Ovary (tissue), 9 donors: ENCODE measurements around the gene FCHSD1. TPM values are rescaled to one million over a fixed set of nuclear protein-coding genes. Genes with fewer than 3 reads are reported as not detected.
A peak's percentile ranks its signal among the peaks of the same experiment; 100 is the strongest.

Experiments
- DNase-seq, 5 donors: peaks; one replicate each; pipeline ENCODE4 v3.0.0-alpha.2; 2019 to 2020
- H3K27ac ChIP-seq, 2 donors: fragments of 200-600 bp; one replicate each; pipeline versions ENCODE4 v1.5.1 to v1.8.0; 2019 to 2022
- H3K27me3 ChIP-seq: fragments of 200-600 bp; one replicate; pipeline ENCODE4 v1.8.0; 2022
- H3K36me3 ChIP-seq: fragments of 200-600 bp; sonication (generic); one replicate; pipeline ENCODE4 v1.5.1; 2019
- H3K4me1 ChIP-seq: one replicate; pipeline ENCODE4 v1.8.1; 2013; ENCODE audit warnings: mild to moderate bottlenecking, moderate library complexity; ENCODE audit not compliant: insufficient read depth
- H3K4me3 ChIP-seq: fragments of 200-600 bp; sonication (generic); one replicate; pipeline ENCODE4 v1.5.1; 2017
- H3K9me3 ChIP-seq, 2 donors: fragments of 200-600 bp in 1 of 2; sonication (generic) in 1 of 2; one replicate each; pipeline versions ENCODE4 v1.5.1 to v1.8.1; 2013 to 2019; ENCODE audit warnings: mild to moderate bottlenecking in 1 of 2, moderate library complexity in 1 of 2
- EP300 ChIP-seq: sonication (generic); formaldehyde crosslinking; IDR thresholded peaks from one replicate; pipeline ENCODE4 v1.6.1; 2017; ENCODE audit warnings: antibody characterized with exemption
- POLR2A ChIP-seq: fragments of 450-650 bp; IDR thresholded peaks from one replicate; pipeline ENCODE4 v1.6.1; 2017; ENCODE audit warnings: antibody characterized with exemption, mild to moderate bottlenecking, moderate library complexity
- WGBS, 3 donors: extraction: QIAGEN DNeasy Blood & Tissue Kit in 1 of 3; methylation state at CpG; one replicate each; pipeline versions ENCODE4 v1.1.5 to v1.1.7; 2013 to 2017; 5-methylcytosine and 5-hydroxymethylcytosine counted together
- intact Hi-C, 4 donors: fragments of 100-400 bp; cut with DNase I; formaldehyde crosslinking; loops; one replicate each; pipeline versions ENCODE4 v1.11.0 to v1.15.1; 2022 to 2023
- polyA plus RNA-seq, 2 donors: library from polyadenylated mRNA; stranded (reverse); fragments of 200-250 nt in 1 of 2; fragments of 350-450 nt in 1 of 2; fragmentation: Illumina TruSeq in 1 of 2; extraction: RNeasy Lipid Tissue Mini Kit (QIAGEN cat#74804) in 1 of 2; gene quantifications; one replicate each; pipeline ENCODE4 v1.2.3, GENCODE V29; 2013 to 2014
- total RNA-seq, 7 donors: library from RNA; depleted of rRNA in 2 of 7; stranded (reverse); fragments of >200 nt in 2 of 7; fragmentation: NEBNext Ultra II Directional in 3 of 7; extraction: Animal tissue kit (Norgen Biotek cat#: 25700) in 3 of 7; gene quantifications; one replicate each; pipeline versions ENCODE4 v1.1.0 to v1.2.4, GENCODE V29; 2016 to 2023
- TF ChIP-seq, protein P1 (sequence below), 3 donors: fragments of 450-650 bp in 2 of 3; fragments of 200-600 bp in 1 of 3; IDR thresholded peaks; one replicate each; pipeline versions ENCODE4 v1.5.1 to v1.8.0; 2016 to 2022; ENCODE audit warnings: antibody characterized with exemption in 3 of 3, mild to moderate bottlenecking in 1 of 3
- donor health status: DM: no; HTN: no; CAD: no; lungs with moderate emphysema.
- donor health status: DM: no; HTN: no; CAD: no.
- donor health status: Bipolar disorder and iron deficiency.
- donor health status: DM: yes; HTN: yes; CAD: no.
- donor health status: DM: no; HTN: no; CAD: no.
- donor health status: DM: yes; HTN: yes; CAD: no.

The FCHSD1 gene
- total and polyA plus RNA-seq, 9 donors = 10.4 to 35.2 (median 23.9) TPM

DNA sequence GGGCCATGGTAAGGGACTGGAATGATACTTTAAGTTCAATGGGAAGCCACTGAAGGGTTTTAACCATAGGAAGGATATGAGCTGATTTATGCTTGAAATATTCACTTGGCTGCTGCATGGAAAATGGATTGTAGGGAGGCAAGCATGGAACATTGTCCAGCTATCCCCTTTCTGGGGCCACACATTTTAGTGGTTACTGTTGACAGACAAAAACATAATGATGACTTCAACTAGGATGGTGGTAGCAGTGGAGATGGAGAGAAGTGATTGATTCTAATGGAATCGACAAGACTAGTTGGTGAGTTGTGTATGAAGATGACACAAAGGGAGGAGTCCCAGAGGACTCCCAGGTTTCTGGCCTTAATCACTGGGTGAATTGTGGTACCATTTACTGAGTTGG, 6.2 kb upstream of the FCHSD1 start:
- Histone ChIP-seq H3K4me1 (no peaks in the 10 kb centered on the region), H3K9me3 (no peaks in the 10 kb centered on the region), H3K36me3 (no peaks in the 10 kb centered on the region), H3K4me3 (no peak overlapping the region), H3K27ac (no peak overlapping the region), H3K27me3 (no peaks in the 10 kb centered on the region)
- TF ChIP-seq, protein P1, sequence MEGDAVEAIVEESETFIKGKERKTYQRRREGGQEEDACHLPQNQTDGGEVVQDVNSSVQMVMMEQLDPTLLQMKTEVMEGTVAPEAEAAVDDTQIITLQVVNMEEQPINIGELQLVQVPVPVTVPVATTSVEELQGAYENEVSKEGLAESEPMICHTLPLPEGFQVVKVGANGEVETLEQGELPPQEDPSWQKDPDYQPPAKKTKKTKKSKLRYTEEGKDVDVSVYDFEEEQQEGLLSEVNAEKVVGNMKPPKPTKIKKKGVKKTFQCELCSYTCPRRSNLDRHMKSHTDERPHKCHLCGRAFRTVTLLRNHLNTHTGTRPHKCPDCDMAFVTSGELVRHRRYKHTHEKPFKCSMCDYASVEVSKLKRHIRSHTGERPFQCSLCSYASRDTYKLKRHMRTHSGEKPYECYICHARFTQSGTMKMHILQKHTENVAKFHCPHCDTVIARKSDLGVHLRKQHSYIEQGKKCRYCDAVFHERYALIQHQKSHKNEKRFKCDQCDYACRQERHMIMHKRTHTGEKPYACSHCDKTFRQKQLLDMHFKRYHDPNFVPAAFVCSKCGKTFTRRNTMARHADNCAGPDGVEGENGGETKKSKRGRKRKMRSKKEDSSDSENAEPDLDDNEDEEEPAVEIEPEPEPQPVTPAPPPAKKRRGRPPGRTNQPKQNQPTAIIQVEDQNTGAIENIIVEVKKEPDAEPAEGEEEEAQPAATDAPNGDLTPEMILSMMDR (IDR thresholded peaks at IDR 0.05) = no peak
- TF ChIP-seq POLR2A (no peak), EP300 (no peak)
- intact Hi-C loops = no loop called here
- 96 to 100% (median 100%) methylated on average over 1 of the region's 1 CpG for WGBS, 3 donors
- no peak for DNase-seq

DNA sequence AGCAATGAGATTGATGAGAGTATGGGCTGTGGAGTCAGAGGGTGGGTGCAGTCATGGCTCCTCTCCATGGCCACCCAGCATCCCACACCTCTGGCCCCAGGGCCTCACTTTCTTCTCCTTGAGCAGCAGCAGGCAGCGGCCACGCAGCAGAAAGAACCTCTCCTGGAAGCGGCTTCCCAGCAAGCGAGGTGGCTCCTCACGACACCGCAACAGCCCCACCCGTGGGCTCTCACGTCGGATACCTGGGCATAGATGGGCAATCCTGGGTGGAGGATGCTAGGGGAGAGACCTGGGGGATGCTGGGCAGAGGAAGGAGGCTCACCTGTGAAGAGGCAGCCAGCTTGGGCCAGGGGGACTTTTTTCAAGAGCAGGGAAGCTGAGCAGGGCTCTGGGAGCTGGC, 5.2 kb upstream of the FCHSD1 start:
- intact Hi-C loops = no loop called here
- Histone ChIP-seq H3K9me3 (no peaks in the 10 kb centered on the region), H3K27me3 (no peaks in the 10 kb centered on the region), H3K4me1 (peaks cover 3% of the 10 kb centered on the region), H3K27ac (no peak overlapping the region), H3K36me3 (no peaks in the 10 kb centered on the region), H3K4me3 (no peak overlapping the region)
- no peak for DNase-seq
- WGBS, 3 donors = 83 to 96% (median 93%) methylated on average over 9 of the region's 9 CpGs
- TF ChIP-seq POLR2A (no peak), EP300 (no peak)
- TF ChIP-seq, protein P1 (IDR thresholded peaks at IDR 0.05) = no peak

DNA sequence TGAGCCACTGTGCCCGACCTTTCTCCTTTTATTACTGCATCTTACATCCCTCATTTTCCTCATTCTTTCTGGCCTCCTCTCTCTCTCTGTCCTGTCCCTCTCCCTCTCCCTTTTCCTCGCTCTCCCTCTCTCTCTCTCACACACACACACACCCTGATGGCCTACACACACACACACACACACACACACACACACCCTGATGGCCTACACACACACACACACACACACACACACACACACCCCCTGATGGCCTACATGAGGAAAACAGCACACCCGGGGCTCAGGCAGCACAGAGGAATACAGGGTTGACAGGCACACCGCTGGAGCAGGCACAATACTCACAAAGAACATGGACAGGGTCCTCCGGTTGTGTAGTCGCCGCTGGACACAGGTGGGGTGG, 3.8 kb upstream of the FCHSD1 start:
- Histone ChIP-seq H3K27ac (no peak overlapping the region), H3K27me3 (no peaks in the 10 kb centered on the region), H3K9me3 (no peaks in the 10 kb centered on the region), H3K36me3 (no peaks in the 10 kb centered on the region), H3K4me3 (no peak overlapping the region), H3K4me1 (peaks cover 5% of the 10 kb centered on the region)
- 80 to 88% (median 87%) methylated on average over 7 of the region's 7 CpGs for WGBS, 3 donors
- intact Hi-C loops = no loop called here
- TF ChIP-seq POLR2A (no peak), EP300 (no peak)
- TF ChIP-seq, protein P1 (IDR thresholded peaks at IDR 0.05) = no peak
- no peak for DNase-seq

DNA sequence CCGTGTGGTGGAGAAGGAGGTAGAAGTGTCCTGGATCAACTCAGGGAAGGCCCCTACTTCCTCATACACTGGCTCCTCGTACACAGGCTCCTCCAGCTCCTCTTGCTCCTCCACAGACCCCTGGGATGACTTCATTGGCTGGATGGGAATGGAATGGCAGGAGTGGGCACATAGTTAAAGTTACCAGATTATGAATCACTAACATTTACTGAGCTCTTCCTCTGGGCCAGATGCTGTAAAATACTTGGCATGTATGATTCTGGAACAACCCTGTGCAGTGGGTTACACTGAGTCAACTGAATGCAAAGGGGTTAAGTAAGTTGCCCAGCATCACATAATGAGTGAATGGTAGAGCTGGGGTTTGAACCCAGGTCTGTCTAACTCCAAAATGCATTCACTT, 3.1 kb upstream of the FCHSD1 start:
- Histone ChIP-seq H3K27ac (no peak overlapping the region), H3K4me1 (peaks cover 5% of the 10 kb centered on the region), H3K4me3 (no peak overlapping the region), H3K27me3 (no peaks in the 10 kb centered on the region), H3K9me3 (no peaks in the 10 kb centered on the region), H3K36me3 (no peaks in the 10 kb centered on the region)
- DNase-seq = no peak
- 70 to 78% (median 72%) methylated on average over 2 of the region's 2 CpGs for WGBS, 3 donors
- TF ChIP-seq POLR2A = no peak
- TF ChIP-seq EP300 = no peak
- TF ChIP-seq, protein P1 (IDR thresholded peaks at IDR 0.05) = no peak
- intact Hi-C loops = no loop called here

DNA sequence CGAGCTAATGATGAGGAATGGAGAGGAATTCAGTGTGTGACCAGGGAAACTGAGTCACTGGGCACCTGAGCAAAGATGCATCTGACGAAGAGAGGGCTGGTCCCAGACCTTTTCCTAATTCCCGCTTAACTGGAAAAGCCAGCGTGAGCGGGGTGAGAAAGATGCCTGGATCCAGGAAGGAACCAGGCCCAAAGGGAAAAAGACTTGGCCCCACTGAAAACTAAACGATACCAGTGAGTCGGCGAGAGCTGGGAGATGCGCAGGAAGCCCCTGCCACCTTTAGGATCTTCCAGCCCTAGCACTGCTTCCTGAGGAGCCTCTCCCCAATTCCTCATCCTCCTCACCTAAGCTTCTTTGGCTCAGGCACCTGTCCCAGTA, 499 bp upstream of the FCHSD1 start:
- TF ChIP-seq, protein P1 (IDR thresholded peaks at IDR 0.05) = no peak
- TF ChIP-seq EP300 (no peak), POLR2A (no peak)
- H3K4me1 ChIP-seq = peaks cover 5% of the 10 kb centered on the region
- H3K36me3 ChIP-seq = no peaks in the 10 kb centered on the region
- intact Hi-C loops = no loop called here
- 52 to 62% (median 55%) methylated on average over 9 of the region's 9 CpGs for WGBS, 3 donors
- H3K9me3 ChIP-seq = no peaks in the 10 kb centered on the region
- H3K27ac ChIP-seq = no peak overlapping the region
- DNase-seq = no peak
- H3K27me3 ChIP-seq = no peaks in the 10 kb centered on the region
- H3K4me3 ChIP-seq = peak overlapping the region; percentile 51
